PC-9 (cell line): ENCODE data around the gene GALNT16. TPM values are rescaled to one million over a fixed set of nuclear protein-coding genes. Genes with fewer than 3 reads are reported as not detected.

Experiments used
- BruUV-seq: library from RNA; stranded (reverse); fragments of 400-500 nt; replicated peaks from 2 replicates; lab custom pipeline; 2021; lab: Mats Ljungman, UMichigan
- CTCF ChIA-PET: fragments of 300-600 bp; sonication (Branson Sonifier 250); formaldehyde crosslinking; loops from one replicate; lab custom pipeline; 2022; ENCODE audit warnings: antibody characterized with exemption; lab: Charles Lee
- POLR2A ChIA-PET: fragments of 300-600 bp; sonication (Branson Sonifier 250); formaldehyde crosslinking; loops from one replicate; lab custom pipeline; 2022; ENCODE audit warnings: antibody characterized with exemption; ENCODE audit not compliant: unreplicated experiment; lab: Charles Lee
- DNase-seq, 2 experiments: peaks; one replicate each; pipeline versions ENCODE4 v3.0.0 to v3.0.0-alpha.2; 2015 to 2022; ENCODE audit warnings: mixed read lengths in 1 of 2
- H2AFZ ChIP-seq: fragments of 200-600 bp; sonication (generic); 2 replicates; pipeline ENCODE4 v1.8.1; 2017; ENCODE audit warnings: antibody characterized with exemption
- H3F3A ChIP-seq: fragments of 200-600 bp; sonication (generic); 2 replicates; pipeline ENCODE4 v1.8.1; 2017; ENCODE audit warnings: antibody characterized with exemption, mild to moderate bottlenecking, low read depth; ENCODE audit not compliant: insufficient read depth
- H3K27ac ChIP-seq: fragments of 200-600 bp; sonication (generic); 2 replicates; pipeline ENCODE4 v1.6.1; 2016; ENCODE audit warnings: mixed run types
- H3K27me3 ChIP-seq: fragments of 200-600 bp; sonication (generic); 2 replicates; pipeline ENCODE4 v1.6.1; 2016; ENCODE audit warnings: low read depth, mixed run types; ENCODE audit not compliant: insufficient read depth
- H3K36me3 ChIP-seq: fragments of 200-600 bp; sonication (generic); 2 replicates; pipeline ENCODE4 v1.6.1; 2016; ENCODE audit warnings: low read depth, mixed run types
- H3K4me1 ChIP-seq: fragments of 200-600 bp; sonication (generic); replicated peaks from 2 replicates; pipeline ENCODE4 v1.6.1; 2016; ENCODE audit warnings: mixed run types; ENCODE audit not compliant: insufficient read depth
- H3K4me2 ChIP-seq: fragments of 200-600 bp; sonication (generic); 2 replicates; pipeline ENCODE4 v1.6.1; 2017; ENCODE audit warnings: mixed run types
- H3K4me3 ChIP-seq: fragments of 200-600 bp; sonication (generic); 2 replicates; pipeline ENCODE4 v1.6.1; 2016; ENCODE audit warnings: mixed run types
- H3K79me2 ChIP-seq: fragments of 200-600 bp; sonication (generic); 2 replicates; pipeline ENCODE4 v1.6.1; 2017; ENCODE audit warnings: low read depth, mixed run types
- H3K9me2 ChIP-seq: fragments of 200-600 bp; sonication (generic); 2 replicates; pipeline ENCODE4 v1.8.1; 2017; ENCODE audit warnings: mild to moderate bottlenecking; ENCODE audit not compliant: insufficient read depth
- H3K9me3 ChIP-seq: fragments of 200-600 bp; sonication (generic); 2 replicates; pipeline ENCODE4 v1.8.1; 2016; ENCODE audit warnings: low read depth; ENCODE audit not compliant: insufficient read depth
- H4K20me1 ChIP-seq: fragments of 200-600 bp; sonication (generic); 2 replicates; pipeline ENCODE4 v1.8.1; 2017; ENCODE audit not compliant: insufficient read depth
- CTCF ChIP-seq: fragments of 200-600 bp; sonication (generic); conservative IDR thresholded peaks from 2 replicates; pipeline ENCODE4 v1.6.1; 2017; ENCODE audit warnings: mixed run types, antibody characterized with exemption, mild to moderate bottlenecking, moderate library complexity
- EZH2 ChIP-seq: fragments of 200-600 bp; sonication (generic); IDR thresholded peaks from 2 replicates; pipeline ENCODE4 v1.8.0; 2017; ENCODE audit warnings: antibody characterized with exemption, low read depth
- intact Hi-C: fragments of 100-400 bp; cut with micrococcal nuclease; formaldehyde crosslinking; loops from one replicate; pipeline ENCODE4 v1.10.0; 2022; ENCODE audit not compliant: unreplicated experiment
- total RNA-seq: library from RNA; stranded (reverse); gene quantifications from 2 replicates; pipeline ENCODE4 v1.2.3, GENCODE V29; 2021

The GALNT16 gene
- total RNA-seq, 1 experiment from 2014 or later: 22.8 TPM

GRCh38 chr14:69260190-69260860 lies 367 bp downstream of the GALNT16 start:
- Histone ChIP-seq H3K4me2 (no peak overlapping the region), H4K20me1 (no peaks in the 10 kb centered on the region), H3F3A (no peaks in the 10 kb centered on the region), H3K9me3 (no peaks in the 10 kb centered on the region), H3K4me1 (no peaks in the 10 kb centered on the region), H3K36me3 (no peaks in the 10 kb centered on the region), H3K27ac (no peak overlapping the region), H3K9me2 (no peaks in the 10 kb centered on the region), H3K27me3 (peaks cover 20% of the 10 kb centered on the region; the same call in 1 of the 2 replicates), H3K79me2 (no peaks in the 10 kb centered on the region), H3K4me3 (no peak overlapping the region), H2AFZ (no peak overlapping the region)
- CTCF ChIA-PET: interaction anchor here (0.6 kb wide), 1 partner anchor 1862 kb away, joined by 7 read pairs; no protein-coding TSS in a partner anchor
- peak in 1 of 2 experiments; percentile 7 for DNase-seq
- POLR2A ChIA-PET: interaction anchor here (0.5 to 0.6 kb wide), 2 partner anchors 794 to 1857 kb away, joined by 6 to 10 read pairs; no protein-coding TSS in a partner anchor
- TF ChIP-seq EZH2 (no peak), CTCF (no peak)
- BruUV-seq: no TSS peak
- intact Hi-C loops: loop anchor here (5.0 kb wide), 1 partner anchor 1882 kb away; no protein-coding TSS in a partner anchor

- H3K4me3 ChIP-seq: no peak overlapping the region
- no TSS peak for BruUV-seq
Measured at GRCh38 chr14:69260861-69261564, 1.1 kb downstream of the GALNT16 start.

More at GRCh38 chr14:69260861-69261564, 1.1 kb downstream of the GALNT16 start:
- Histone ChIP-seq H3K4me1 (no peaks in the 10 kb centered on the region), H3K4me2 (no peak overlapping the region), H3K9me3 (no peaks in the 10 kb centered on the region), H3K27me3 (peaks cover 20% of the 10 kb centered on the region; the same call in 1 of the 2 replicates), H3F3A (no peaks in the 10 kb centered on the region), H3K36me3 (no peaks in the 10 kb centered on the region), H3K9me2 (no peaks in the 10 kb centered on the region), H2AFZ (no peak overlapping the region), H3K79me2 (no peaks in the 10 kb centered on the region), H4K20me1 (no peaks in the 10 kb centered on the region), H3K27ac (no peak overlapping the region)
- intact Hi-C loops: loop anchor here (5.0 kb wide), 1 partner anchor 1881 kb away; no protein-coding TSS in a partner anchor
- TF ChIP-seq EZH2 (no peak), CTCF (no peak; the same call in 1 of the 2 replicates)
- ChIA-PET CTCF (no interaction called here), POLR2A (no interaction called here)
- peak in 1 of 2 experiments; percentile 48 for DNase-seq
